Neural crest cell (in vitro differentiated cells): Measurements from ENCODE around the gene SNX5. TPM values are rescaled to one million over a fixed set of nuclear protein-coding genes. Genes with fewer than 3 reads are reported as not detected.

ENCODE experiments used
- DNase-seq: peaks from one replicate; pipeline ENCODE4 v3.0.0; 2021; ENCODE audit warnings: low read depth, mixed read lengths, low spot score
- H3K27ac Mint-ChIP-seq: one replicate; pipeline ENCODE4 v1.8.0; 2021; ENCODE audit warnings: mild to moderate bottlenecking, mixed read lengths; ENCODE audit not compliant: unreplicated experiment
- H3K27me3 Mint-ChIP-seq: 2 replicates; pipeline ENCODE4 v1.8.0; 2021; ENCODE audit warnings: low read depth, mild to moderate bottlenecking, mixed read lengths
- H3K36me3 Mint-ChIP-seq: 2 replicates; pipeline ENCODE4 v1.8.0; 2021; ENCODE audit warnings: low read depth, mild to moderate bottlenecking, mixed read lengths
- H3K4me1 Mint-ChIP-seq: 2 replicates; pipeline ENCODE4 v1.8.0; 2021; ENCODE audit warnings: mixed read lengths
- H3K4me3 Mint-ChIP-seq: one replicate; pipeline ENCODE4 v1.8.0; 2021; ENCODE audit warnings: mild to moderate bottlenecking, mixed read lengths
- H3K9me3 Mint-ChIP-seq: 2 replicates; pipeline ENCODE4 v1.8.0; 2021; ENCODE audit warnings: mixed read lengths
- CTCF ChIP-seq: fragments of 200-600 bp; sonication (generic); conservative IDR thresholded peaks from 2 replicates; pipeline ENCODE4 v1.5.0; 2021; ENCODE audit warnings: antibody characterized with exemption, mild to moderate bottlenecking
- total RNA-seq: library from RNA; stranded (reverse); gene quantifications from 2 replicates; pipeline ENCODE4 v1.2.1, GENCODE V29; 2021

SNX5 gene
- total RNA-seq, 1 donor from 2014 or later, result 116 TPM

- Mint-ChIP-seq H3K9me3 (peaks cover 3% of the 10 kb centered on the region), H3K27ac (no peak overlapping the region), H3K27me3 (peaks cover 6% of the 10 kb centered on the region), H3K36me3 (peaks cover 3% of the 10 kb centered on the region), H3K4me1 (no peaks in the 10 kb centered on the region), H3K4me3 (no peak overlapping the region)
- no peak for TF ChIP-seq CTCF
- DNase-seq, result no peak
Measured at GRCh38 chr20:17928211-17928611, 40.4 kb downstream of the SNX5 start.

GRCh38 chr20:17925940-17926300 lies 42.7 kb downstream of the SNX5 start:
- Mint-ChIP-seq H3K9me3 (no peaks in the 10 kb centered on the region), H3K4me3 (no peak overlapping the region)
- TF ChIP-seq CTCF, result no peak

GRCh38 chr20:17925141-17925939 lies 43.3 kb downstream of the SNX5 start:
- H3K27ac Mint-ChIP-seq, result no peak overlapping the region
- no peak overlapping the region for H3K4me3 Mint-ChIP-seq
- H3K27me3 Mint-ChIP-seq, result peaks cover 6% of the 10 kb centered on the region
- H3K4me1 Mint-ChIP-seq, result no peaks in the 10 kb centered on the region
- no peaks in the 10 kb centered on the region for H3K36me3 Mint-ChIP-seq
- H3K9me3 Mint-ChIP-seq, result no peaks in the 10 kb centered on the region
- no peak for DNase-seq
- TF ChIP-seq CTCF, result no peak

More at GRCh38 chr20:17925940-17926300, 42.7 kb downstream of the SNX5 start:
- no peak for DNase-seq
- no peaks in the 10 kb centered on the region for H3K4me1 Mint-ChIP-seq
- peaks cover 6% of the 10 kb centered on the region for H3K27me3 Mint-ChIP-seq
- no peak overlapping the region for H3K27ac Mint-ChIP-seq
- no peaks in the 10 kb centered on the region for H3K36me3 Mint-ChIP-seq

- TF ChIP-seq CTCF, result no peak
- Mint-ChIP-seq H3K4me3 (no peak overlapping the region), H3K4me1 (no peaks in the 10 kb centered on the region), H3K27me3 (peaks cover 6% of the 10 kb centered on the region), H3K27ac (no peak overlapping the region), H3K36me3 (no peaks in the 10 kb centered on the region), H3K9me3 (no peaks in the 10 kb centered on the region)
- no peak for DNase-seq
Measured at GRCh38 chr20:17921774-17922173, 46.8 kb downstream of the SNX5 start.

- TF ChIP-seq CTCF, result no peak
- no peaks in the 10 kb centered on the region for H3K36me3 Mint-ChIP-seq
Measured at GRCh38 chr20:17919149-17919548, 49.4 kb downstream of the SNX5 start.

More at GRCh38 chr20:17919149-17919548, 49.4 kb downstream of the SNX5 start:
- no peak for DNase-seq
- H3K4me3 Mint-ChIP-seq, result no peak overlapping the region
- H3K4me1 Mint-ChIP-seq, result no peaks in the 10 kb centered on the region
- no peaks in the 10 kb centered on the region for H3K9me3 Mint-ChIP-seq
- peaks cover 3% of the 10 kb centered on the region for H3K27me3 Mint-ChIP-seq
- H3K27ac Mint-ChIP-seq, result no peak overlapping the region
